ENCODE measurements around the gene TRIM24. TPM values are rescaled to one million over a fixed set of nuclear protein-coding genes. Genes with fewer than 3 reads are reported as not detected.

The TRIM24 gene
- total RNA-seq, 1 donor from 2014 or later, result 17.3 TPM

DNA sequence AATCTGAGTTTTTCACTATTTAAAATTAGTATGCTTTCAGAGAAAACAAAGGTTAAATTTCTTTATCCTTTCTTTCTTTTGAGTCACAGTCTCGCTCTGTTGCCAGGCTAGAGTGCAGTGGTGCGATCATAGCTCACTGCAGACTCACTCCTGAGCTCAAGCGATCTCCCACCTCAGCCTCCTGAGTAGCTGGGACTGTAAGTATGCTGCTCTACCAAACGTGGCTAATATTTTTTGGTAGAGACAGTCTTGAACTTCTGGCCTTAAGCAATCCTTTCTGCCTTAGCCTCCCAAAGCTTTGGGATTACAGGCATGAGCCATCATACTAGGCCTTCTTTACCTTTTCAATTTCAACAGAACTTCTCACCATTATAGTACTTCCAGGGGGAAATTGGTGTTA is 113.7 kb downstream of the TRIM24 start:
- no peak overlapping the region for H3K4me3 Mint-ChIP-seq

DNA sequence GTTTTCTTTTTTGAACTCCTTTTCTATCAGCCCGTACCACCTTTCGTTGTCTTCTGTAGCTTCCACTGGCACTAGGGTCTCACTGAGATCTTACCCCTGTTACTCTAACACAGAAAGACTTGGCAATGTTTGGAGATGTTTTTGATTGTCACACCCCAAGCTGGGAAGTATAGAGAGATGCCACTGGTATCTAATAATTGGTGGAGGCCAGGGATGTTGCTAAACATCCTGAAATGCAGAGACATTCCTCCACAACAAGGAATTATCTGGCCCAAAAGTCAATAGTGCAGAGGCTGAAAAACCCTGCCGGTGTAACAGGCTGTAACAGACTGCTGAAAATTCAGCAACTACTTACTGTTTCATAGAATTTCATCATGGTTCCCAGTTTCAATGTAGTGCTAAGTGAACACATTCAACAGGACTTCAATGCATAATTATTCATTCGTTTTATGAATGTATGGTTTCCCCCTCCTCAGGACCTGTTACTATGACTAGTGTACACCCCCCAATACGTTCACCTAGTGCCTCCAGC is 115.9 kb downstream of the TRIM24 start:
- intact Hi-C loops (cut with micrococcal nuclease), result no loop called here
- no peak for DNase-seq

More for the DNA sequence above, 113.7 kb downstream of the TRIM24 start:
- H3K4me1 Mint-ChIP-seq, result no peaks in the 10 kb centered on the region
- no peak for DNase-seq
- H3K9me3 Mint-ChIP-seq, result no peaks in the 10 kb centered on the region
- no peaks in the 10 kb centered on the region for H3K27me3 Mint-ChIP-seq
- intact Hi-C loops (cut with micrococcal nuclease), result no loop called here
- H3K27ac Mint-ChIP-seq, result no peak overlapping the region
- peaks cover 57% of the 10 kb centered on the region for H3K36me3 Mint-ChIP-seq (ENCODE audit: low read depth)

DNA sequence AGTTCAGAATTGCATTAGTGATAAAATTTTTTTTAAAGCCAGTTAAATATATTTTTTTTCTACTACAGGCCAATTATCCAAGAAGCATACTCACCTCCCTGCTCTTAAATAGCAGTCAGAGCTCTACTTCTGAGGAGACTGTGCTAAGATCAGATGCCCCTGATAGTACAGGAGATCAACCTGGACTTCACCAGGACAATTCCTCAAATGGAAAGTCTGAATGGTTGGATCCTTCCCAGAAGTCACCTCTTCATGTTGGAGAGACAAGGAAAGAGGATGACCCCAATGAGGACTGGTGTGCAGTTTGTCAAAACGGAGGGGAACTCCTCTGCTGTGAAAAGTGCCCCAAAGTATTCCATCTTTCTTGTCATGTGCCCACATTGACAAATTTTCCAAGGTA is 119.1 kb downstream of the TRIM24 start:
- H3K27me3 Mint-ChIP-seq, result no peaks in the 10 kb centered on the region
- no peak overlapping the region for H3K27ac Mint-ChIP-seq
- H3K9me3 Mint-ChIP-seq, result no peaks in the 10 kb centered on the region
- H3K4me1 Mint-ChIP-seq, result no peaks in the 10 kb centered on the region
- intact Hi-C loops (cut with micrococcal nuclease), result no loop called here
- no peak overlapping the region for H3K4me3 Mint-ChIP-seq
- no peak for DNase-seq
- H3K36me3 Mint-ChIP-seq (ENCODE audit: low read depth), result peaks cover 57% of the 10 kb centered on the region

More for the DNA sequence above, 115.9 kb downstream of the TRIM24 start:
- no peaks in the 10 kb centered on the region for H3K27me3 Mint-ChIP-seq
- no peaks in the 10 kb centered on the region for H3K4me1 Mint-ChIP-seq
- H3K27ac Mint-ChIP-seq, result no peak overlapping the region
- no peaks in the 10 kb centered on the region for H3K9me3 Mint-ChIP-seq
- H3K36me3 Mint-ChIP-seq (ENCODE audit: low read depth), result peaks cover 53% of the 10 kb centered on the region
- no peak overlapping the region for H3K4me3 Mint-ChIP-seq

DNA sequence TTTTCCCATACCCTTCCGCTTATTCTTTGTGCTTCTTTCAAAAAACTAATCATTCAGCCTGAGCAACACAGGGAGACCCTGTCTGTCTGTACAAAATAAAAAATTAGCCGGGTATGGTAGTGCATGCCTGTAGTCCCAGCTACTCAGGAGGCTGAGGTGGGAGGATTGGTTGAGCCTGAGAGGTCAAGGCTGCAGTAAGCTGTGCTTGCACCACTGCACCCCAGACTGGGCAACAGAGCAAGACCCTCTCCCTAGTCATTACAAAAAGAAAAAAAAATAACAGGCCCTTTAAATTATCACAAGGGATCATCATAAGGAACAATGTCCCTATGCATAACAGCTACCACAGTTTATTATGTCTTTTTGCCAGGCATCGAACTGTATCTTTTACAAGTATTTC is 119.6 kb downstream of the TRIM24 start:
- H3K9me3 Mint-ChIP-seq, result no peaks in the 10 kb centered on the region
- H3K27ac Mint-ChIP-seq, result no peak overlapping the region
- H3K4me3 Mint-ChIP-seq, result no peak overlapping the region
- H3K36me3 Mint-ChIP-seq (ENCODE audit: low read depth), result peaks cover 58% of the 10 kb centered on the region
- DNase-seq, result no peak
- intact Hi-C loops (cut with micrococcal nuclease), result no loop called here
- no peaks in the 10 kb centered on the region for H3K27me3 Mint-ChIP-seq
- no peaks in the 10 kb centered on the region for H3K4me1 Mint-ChIP-seq

DNA sequence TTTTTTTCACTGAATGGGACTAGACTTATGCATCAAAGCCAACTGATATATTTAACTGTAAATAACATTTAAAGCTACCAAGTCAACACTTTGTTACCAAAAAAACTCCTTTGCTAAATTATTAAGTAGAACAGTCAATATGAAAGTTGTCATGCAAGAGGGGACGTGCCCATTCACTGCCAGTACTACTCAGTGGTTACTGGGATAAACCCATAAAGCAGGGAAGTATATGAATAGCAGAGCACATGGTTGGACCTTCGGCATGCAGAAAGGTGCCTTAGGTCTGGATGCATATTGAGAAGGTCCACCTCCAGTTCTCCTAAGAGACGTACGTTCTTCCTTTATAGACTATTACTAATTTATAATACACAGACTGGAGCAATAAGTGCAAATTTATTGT is 121.0 kb downstream of the TRIM24 start:
- Mint-ChIP-seq H3K9me3 (no peaks in the 10 kb centered on the region), H3K4me1 (no peaks in the 10 kb centered on the region), H3K27me3 (no peaks in the 10 kb centered on the region), H3K4me3 (no peak overlapping the region), H3K36me3 (ENCODE audit: low read depth) (peaks cover 63% of the 10 kb centered on the region), H3K27ac (no peak overlapping the region)
- intact Hi-C loops (cut with micrococcal nuclease), result no loop called here
- DNase-seq, result no peak

DNA sequence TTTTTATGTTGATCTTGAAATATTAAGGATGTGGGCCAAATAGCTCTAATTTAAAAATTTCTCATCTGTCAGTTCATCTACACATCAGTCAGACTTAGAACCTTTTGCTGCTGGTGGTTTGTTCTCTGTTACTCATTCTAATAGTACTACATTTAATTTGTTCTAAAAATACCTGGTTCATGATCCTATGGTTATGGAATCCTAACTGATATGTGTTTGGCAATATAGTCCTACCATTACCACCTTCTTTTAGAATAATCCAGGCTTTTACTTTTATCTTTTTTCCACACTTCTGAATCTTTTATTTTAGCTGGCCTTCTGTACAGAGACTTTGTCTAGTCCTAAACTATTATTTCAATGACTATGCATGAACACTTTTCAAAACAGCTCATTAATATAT is 124.2 kb downstream of the TRIM24 start:
- intact Hi-C loops (cut with micrococcal nuclease), result no loop called here
- no peak for DNase-seq
- Mint-ChIP-seq H3K4me3 (no peak overlapping the region), H3K27ac (no peak overlapping the region), H3K9me3 (no peaks in the 10 kb centered on the region), H3K4me1 (no peaks in the 10 kb centered on the region), H3K36me3 (ENCODE audit: low read depth) (peaks cover 49% of the 10 kb centered on the region), H3K27me3 (no peaks in the 10 kb centered on the region)

DNA sequence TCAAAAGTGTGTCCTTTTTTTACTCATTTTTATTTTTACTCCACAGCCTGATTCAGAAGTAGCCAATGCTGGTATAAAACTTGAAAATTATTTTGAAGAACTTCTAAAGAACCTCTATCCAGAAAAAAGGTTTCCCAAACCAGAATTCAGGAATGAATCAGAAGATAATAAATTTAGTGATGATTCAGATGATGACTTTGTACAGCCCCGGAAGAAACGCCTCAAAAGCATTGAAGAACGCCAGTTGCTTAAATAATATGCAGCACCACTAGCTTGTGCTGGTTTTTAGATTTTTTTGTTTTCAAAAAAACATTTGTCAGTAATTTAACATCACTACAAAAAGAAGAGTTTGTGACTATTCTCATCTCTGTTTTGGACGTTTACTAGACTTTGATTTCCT is 124.6 kb downstream of the TRIM24 start:
- no peaks in the 10 kb centered on the region for H3K4me1 Mint-ChIP-seq
- no peaks in the 10 kb centered on the region for H3K9me3 Mint-ChIP-seq
- intact Hi-C loops (cut with micrococcal nuclease), result no loop called here
- DNase-seq, result no peak
- peaks cover 45% of the 10 kb centered on the region for H3K36me3 Mint-ChIP-seq (ENCODE audit: low read depth)
- H3K27me3 Mint-ChIP-seq, result no peaks in the 10 kb centered on the region
- H3K4me3 Mint-ChIP-seq, result no peak overlapping the region
- H3K27ac Mint-ChIP-seq, result no peak overlapping the region

DNA sequence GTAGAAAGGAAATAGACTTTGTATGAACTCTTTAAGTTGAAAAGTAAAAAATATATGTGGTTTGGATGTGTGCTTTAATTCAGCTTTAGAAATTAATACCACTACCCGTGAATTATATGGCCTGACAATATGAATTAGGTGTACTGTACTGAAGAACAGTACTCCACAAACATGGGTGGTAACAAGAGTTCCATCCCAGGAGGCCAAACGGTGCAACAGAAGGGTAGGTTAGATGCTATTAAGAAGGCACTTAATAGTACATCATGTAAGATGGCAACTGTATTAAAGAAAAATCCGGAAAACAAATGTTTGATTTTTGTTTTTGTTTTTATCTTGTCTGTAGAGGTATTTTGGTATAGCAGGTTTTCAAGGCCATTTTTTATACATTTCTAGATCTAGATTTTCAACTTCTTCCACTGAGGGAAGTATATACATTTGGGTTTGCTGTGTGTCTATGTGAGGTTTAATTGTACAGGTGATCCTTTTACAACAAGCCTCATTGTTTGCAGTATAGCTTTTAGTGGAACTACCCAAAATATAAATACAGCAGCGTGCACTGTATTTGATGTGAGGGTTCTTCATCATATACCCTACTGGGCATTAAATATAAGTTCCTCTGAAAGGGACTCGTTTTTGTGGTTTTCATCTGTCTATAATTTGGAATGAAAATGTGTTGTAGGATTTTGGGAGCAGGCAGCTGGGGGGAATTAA is 125.4 kb downstream of the TRIM24 start:
- no peak for DNase-seq
- H3K4me3 Mint-ChIP-seq, result no peak overlapping the region
- H3K36me3 Mint-ChIP-seq (ENCODE audit: low read depth), result peaks cover 39% of the 10 kb centered on the region
- no peaks in the 10 kb centered on the region for H3K27me3 Mint-ChIP-seq
- intact Hi-C loops (cut with micrococcal nuclease), result no loop called here
- no peaks in the 10 kb centered on the region for H3K9me3 Mint-ChIP-seq
- H3K27ac Mint-ChIP-seq, result no peak overlapping the region
- H3K4me1 Mint-ChIP-seq, result no peaks in the 10 kb centered on the region

DNA sequence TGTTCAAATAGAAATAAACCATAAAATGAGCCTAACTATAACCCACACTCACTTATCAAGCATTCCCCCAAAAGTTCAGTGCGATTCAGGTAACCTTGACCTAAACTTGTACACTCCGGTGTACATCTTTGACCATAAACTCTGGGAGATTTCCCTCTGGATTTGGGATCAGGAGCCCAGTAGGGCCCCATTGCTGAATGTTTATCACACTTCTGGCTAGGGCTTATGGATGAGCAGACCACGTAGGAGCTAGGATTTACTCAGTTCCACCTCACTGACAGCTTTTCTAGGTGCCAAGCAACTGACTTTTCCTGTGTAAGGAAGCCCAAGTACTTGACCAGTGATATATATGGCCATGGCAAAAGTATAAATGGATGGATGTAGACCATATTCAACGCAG is 127.4 kb downstream of the TRIM24 start:
- Mint-ChIP-seq H3K27ac (no peak overlapping the region), H3K36me3 (ENCODE audit: low read depth) (peaks cover 29% of the 10 kb centered on the region), H3K4me3 (no peak overlapping the region), H3K27me3 (no peaks in the 10 kb centered on the region), H3K4me1 (no peaks in the 10 kb centered on the region), H3K9me3 (no peaks in the 10 kb centered on the region)
- intact Hi-C loops (cut with micrococcal nuclease), result no loop called here
- no peak for DNase-seq

DNA sequence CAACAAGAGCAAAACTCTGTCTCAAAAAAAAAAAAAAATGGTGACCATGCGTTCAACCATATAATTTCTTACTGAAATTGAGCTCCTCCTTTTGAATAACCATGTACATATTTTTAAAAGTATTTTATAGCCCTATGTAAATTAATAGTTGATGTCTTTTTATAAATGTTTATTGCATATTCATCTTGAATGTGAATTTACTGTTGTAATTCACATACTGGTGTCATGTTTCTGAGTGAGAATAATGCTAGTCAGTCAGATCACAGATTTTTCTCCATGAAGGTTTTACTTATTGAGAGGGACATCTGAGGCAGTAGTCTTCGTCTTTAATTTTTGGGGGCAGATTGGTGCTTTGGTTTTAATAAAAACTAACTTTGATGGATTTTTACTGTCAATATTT is 128.9 kb downstream of the TRIM24 start:
- intact Hi-C loops (cut with micrococcal nuclease), result no loop called here
- H3K27ac Mint-ChIP-seq, result no peak overlapping the region
- H3K4me1 Mint-ChIP-seq, result no peaks in the 10 kb centered on the region
- no peak overlapping the region for H3K4me3 Mint-ChIP-seq
- DNase-seq, result no peak
- H3K36me3 Mint-ChIP-seq (ENCODE audit: low read depth), result peaks cover 20% of the 10 kb centered on the region
- H3K9me3 Mint-ChIP-seq, result no peaks in the 10 kb centered on the region
- no peaks in the 10 kb centered on the region for H3K27me3 Mint-ChIP-seq

DNA sequence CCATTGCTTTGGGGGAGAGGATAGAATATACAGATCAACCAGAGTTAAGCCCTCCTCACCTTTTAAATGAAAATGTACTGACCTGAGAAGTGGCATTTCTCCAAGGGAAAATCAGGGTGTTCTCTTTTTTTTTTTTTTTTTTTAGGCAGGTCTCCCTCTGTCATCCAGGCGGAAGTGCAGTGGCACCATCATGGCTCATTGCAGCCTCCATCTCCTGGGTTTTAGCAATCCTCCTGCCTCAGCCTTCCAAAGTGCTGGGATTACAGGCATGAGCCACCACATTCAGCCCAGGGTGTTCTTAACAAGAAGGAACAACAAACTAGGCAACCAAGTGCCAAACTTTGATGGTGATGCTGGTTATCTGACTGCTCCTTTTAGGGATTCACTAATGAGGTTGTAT is 130.1 kb downstream of the TRIM24 start:
- intact Hi-C loops (cut with micrococcal nuclease), result no loop called here
- DNase-seq, result no peak
- H3K27me3 Mint-ChIP-seq, result no peaks in the 10 kb centered on the region
- H3K9me3 Mint-ChIP-seq, result no peaks in the 10 kb centered on the region
- no peak overlapping the region for H3K4me3 Mint-ChIP-seq
- peaks cover 11% of the 10 kb centered on the region for H3K36me3 Mint-ChIP-seq (ENCODE audit: low read depth)
- no peak overlapping the region for H3K27ac Mint-ChIP-seq
- no peaks in the 10 kb centered on the region for H3K4me1 Mint-ChIP-seq

DNA sequence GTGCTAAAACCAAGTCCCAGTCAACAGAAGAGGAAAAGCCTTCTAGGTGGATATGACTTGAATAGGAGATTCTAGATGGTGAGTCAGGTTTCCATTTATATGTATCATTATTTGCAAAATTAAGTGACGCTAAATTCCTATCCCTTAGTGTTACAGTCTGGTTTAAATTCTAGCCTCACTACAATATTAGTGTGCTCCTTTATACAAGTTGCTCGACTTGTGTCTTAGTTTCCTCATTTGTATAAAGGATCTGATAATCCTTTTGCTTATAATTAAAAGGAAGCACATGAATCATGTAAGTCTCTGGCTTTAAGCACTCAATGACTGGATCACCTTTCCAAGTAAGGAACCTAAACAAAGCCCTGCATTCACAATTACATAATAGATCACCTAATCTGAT is 135.4 kb downstream of the TRIM24 start:
- intact Hi-C loops (cut with micrococcal nuclease), result no loop called here
- Mint-ChIP-seq H3K27me3 (no peaks in the 10 kb centered on the region), H3K4me1 (no peaks in the 10 kb centered on the region), H3K9me3 (no peaks in the 10 kb centered on the region), H3K4me3 (no peak overlapping the region), H3K27ac (no peak overlapping the region), H3K36me3 (ENCODE audit: low read depth) (no peaks in the 10 kb centered on the region)
- DNase-seq, result no peak

DNA sequence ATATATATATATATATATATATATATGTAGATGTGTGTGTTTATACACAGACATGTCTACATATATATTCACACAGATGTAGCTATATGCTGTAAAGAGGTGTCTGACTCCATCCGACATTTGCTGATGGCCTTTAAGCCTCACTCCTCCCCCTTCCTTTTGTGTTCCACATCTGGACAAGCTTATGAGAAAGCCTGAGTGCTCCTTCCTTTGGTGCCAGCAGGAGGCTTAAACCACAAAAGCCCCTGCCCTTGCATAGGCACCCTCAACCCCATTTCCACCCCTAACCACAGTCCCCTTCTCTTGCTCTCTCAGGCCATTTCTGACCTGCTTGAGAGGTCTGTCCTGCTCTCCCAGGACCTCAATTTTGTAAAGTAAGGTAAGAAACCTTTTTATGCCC is 142.4 kb downstream of the TRIM24 start:
- Mint-ChIP-seq H3K36me3 (ENCODE audit: low read depth) (no peaks in the 10 kb centered on the region), H3K4me1 (peaks cover 2% of the 10 kb centered on the region), H3K27ac (no peak overlapping the region), H3K4me3 (no peak overlapping the region), H3K27me3 (peaks cover 2% of the 10 kb centered on the region), H3K9me3 (peaks cover 4% of the 10 kb centered on the region)
- intact Hi-C loops (cut with micrococcal nuclease), result no loop called here
- no peak for DNase-seq

DNA sequence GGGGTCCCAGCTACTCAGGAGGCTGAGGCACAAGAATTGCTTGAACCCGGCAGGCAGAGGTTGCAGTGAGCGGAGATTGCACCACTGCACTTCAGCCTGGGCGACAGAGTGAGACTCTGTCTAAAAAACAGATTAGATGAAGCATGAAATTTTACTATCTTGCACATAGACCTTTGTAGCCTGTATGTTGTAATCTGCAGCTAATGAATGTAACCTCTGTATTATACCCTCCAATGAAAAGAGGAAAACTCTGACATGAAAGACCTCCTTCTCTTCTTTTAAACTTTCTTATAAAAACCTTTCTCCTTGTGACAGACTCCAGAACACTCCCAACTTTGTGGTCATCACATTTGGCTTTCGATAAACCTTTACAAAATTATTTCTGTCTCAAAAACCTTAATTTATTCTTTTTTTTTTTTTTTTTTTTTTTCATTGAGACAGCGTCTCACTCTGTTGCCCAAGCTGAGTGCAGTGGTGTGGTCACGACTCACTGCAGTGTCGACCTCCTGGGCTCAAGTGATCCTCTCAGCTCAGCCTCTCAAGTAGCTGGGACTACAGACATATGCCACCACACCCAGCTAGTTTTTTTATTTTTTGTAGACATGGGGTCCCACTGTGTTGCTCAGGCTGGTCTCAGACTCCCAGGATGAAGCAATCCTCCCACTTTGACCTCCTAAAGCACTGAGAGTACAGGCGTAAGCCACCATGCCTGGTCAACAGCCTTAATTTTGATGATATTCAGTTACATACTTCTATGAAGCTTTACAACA is 143.7 kb downstream of the TRIM24 start:
- intact Hi-C loops (cut with micrococcal nuclease), result no loop called here
- Mint-ChIP-seq H3K36me3 (ENCODE audit: low read depth) (no peaks in the 10 kb centered on the region), H3K27ac (no peak overlapping the region), H3K27me3 (peaks cover 2% of the 10 kb centered on the region), H3K9me3 (peaks cover 4% of the 10 kb centered on the region), H3K4me1 (peaks cover 9% of the 10 kb centered on the region), H3K4me3 (no peak overlapping the region)
- DNase-seq, result no peak
